ENCODE measurements around the gene IFNA10.

DNA sequence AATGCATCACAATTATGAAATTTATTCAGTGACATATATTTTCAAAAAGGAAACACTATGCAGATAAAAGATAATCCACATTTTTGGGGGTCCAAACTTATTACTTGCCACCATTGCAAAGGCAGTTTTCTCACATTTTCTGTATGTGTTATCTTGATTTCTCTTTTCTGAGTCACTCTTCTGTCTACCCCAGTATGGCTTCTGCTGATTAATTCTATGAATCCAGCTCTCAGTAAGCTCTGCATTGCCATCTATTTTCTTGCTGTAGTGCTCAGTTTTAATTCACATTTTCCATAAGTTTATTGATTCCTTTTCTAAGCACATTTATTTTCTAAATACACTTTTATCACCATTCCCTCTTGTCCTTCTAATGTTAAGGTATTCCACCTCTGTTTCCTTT, 1.7 kb downstream of the IFNA10 start:
- TF ChIP-seq IKZF3 (tag by site-specific recombination; IDR thresholded peaks at IDR 0.05) (no peak), TRIM28 (IDR thresholded peaks at IDR 0.05; ENCODE audit: borderline replicate concordance, low read length) (no peak), CTCF (tag by site-specific recombination; IDR thresholded peaks at IDR 0.05) (no peak), ZNF76 (tag by site-specific recombination; IDR thresholded peaks at IDR 0.05; ENCODE audit: borderline replicate concordance, low read depth) (no peak), KLF16 (tag by site-specific recombination; IDR thresholded peaks at IDR 0.05) (no peak), ZNF660 (tag by site-specific recombination; IDR thresholded peaks at IDR 0.05) (no peak), ZIC2 (tag by site-specific recombination; IDR thresholded peaks at IDR 0.05) (no peak), ZNF416 (tag by site-specific recombination; IDR thresholded peaks at IDR 0.05) (no peak), ZNF561 (tag by site-specific recombination; IDR thresholded peaks at IDR 0.05; ENCODE audit: borderline replicate concordance) (no peak), KLF7 (tag by site-specific recombination; IDR thresholded peaks at IDR 0.05; ENCODE audit: borderline replicate concordance) (no peak), ZNF658 (tag by site-specific recombination; IDR thresholded peaks at IDR 0.05) (no peak), ZEB2 (tag by site-specific recombination; IDR thresholded peaks at IDR 0.05) (no peak)

Measured in HEK293 (cell line).